A549 (cell line): ENCODE results near the gene UPK3A. TPM values are rescaled to one million over a fixed set of nuclear protein-coding genes. Genes with fewer than 3 reads are reported as not detected.

Experiments
- ATAC-seq, 2 experiments: fragments of 200-7000 bp in 1 of 2; fragments of >200 bp in 1 of 2; cut with Nextera tagmentation in 1 of 2; cut with Tn5 transposase in 1 of 2; 3 replicates each; pipeline versions ENCODE4 v1.8.0 to v1.9.1; 2018 to 2020; ENCODE audit warnings: mild to moderate bottlenecking in 1 of 2, moderate library complexity in 1 of 2
- CTCF ChIA-PET: fragments of 300-600 bp; sonication (Branson Sonifier 250); formaldehyde crosslinking; extraction: SDS; loops from one replicate; lab custom pipeline; 2021; ENCODE audit warnings: antibody characterized with exemption, inconsistent platforms; lab: Yijun Ruan, JAX
- POLR2A ChIA-PET: fragments of 350-600 bp; formaldehyde crosslinking; extraction: SDS; loops from one replicate; lab custom pipeline; 2021; ENCODE audit warnings: antibody characterized with exemption, inconsistent platforms; lab: Yijun Ruan, JAX
- DNase-seq, 2 experiments: peaks; one replicate each; pipeline versions ENCODE4 v3.0.0 to v3.0.0-alpha.2; 2011 to 2016; ENCODE audit warnings: low read depth in 1 of 2, low spot score in 1 of 2
- FAIRE-seq: peaks from 2 replicates; lab custom pipeline; 2011; peaks lifted over from hg19 to GRCh38; lab: Jason Lieb, UNC
- H3K27ac ChIP-seq, 2 experiments: fragments of >200 bp; sonication (Bioruptor Twin); formaldehyde crosslinking; 3 replicates each; pipeline ENCODE4 v1.5.1; 2016 to 2017
- H3K4me1 ChIP-seq: fragments of >200 bp; sonication (Bioruptor Twin); formaldehyde crosslinking; 3 replicates; pipeline ENCODE4 v1.6.1; 2016
- H3K4me2 ChIP-seq: fragments of >200 bp; sonication (Bioruptor Twin); formaldehyde crosslinking; 3 replicates; pipeline ENCODE4 v1.6.1; 2016
- H3K4me3 ChIP-seq: fragments of >200 bp; sonication (Bioruptor Twin); formaldehyde crosslinking; 3 replicates; pipeline ENCODE4 v1.5.1; 2016
- H3K9me3 ChIP-seq: fragments of >200 bp; sonication (Bioruptor Twin); formaldehyde crosslinking; 3 replicates; pipeline ENCODE4 v1.6.1; 2016
- CHD2 ChIP-seq: fragments of 150-350 bp; IDR thresholded peaks from 2 replicates; pipeline ENCODE4 v1.6.1; 2014; ENCODE audit warnings: low read length; ENCODE audit not compliant: partially characterized antibody
- ESRRA ChIP-seq: fragments of 150-350 bp; IDR thresholded peaks from 2 replicates; pipeline ENCODE4 v1.6.1; 2014; ENCODE audit warnings: mild to moderate bottlenecking, low read length, borderline replicate concordance
- FOSB ChIP-seq: fragments of 250-450 bp; sonication (Bioruptor Pico); IDR thresholded peaks from 2 replicates; pipeline ENCODE4 v1.5.0; 2020; ENCODE audit warnings: mild to moderate bottlenecking, moderate library complexity
- FOXS1 ChIP-seq: fragments of 250-450 bp; sonication (Bioruptor Pico); IDR thresholded peaks from 2 replicates; pipeline ENCODE4 v1.5.0; 2020; ENCODE audit warnings: mild to moderate bottlenecking, moderate library complexity
- GATA3 ChIP-seq: IDR thresholded peaks from 2 replicates; pipeline ENCODE4 v1.6.1; 2012; ENCODE audit warnings: borderline replicate concordance
- HDAC2 ChIP-seq: fragments of 200-600 bp; sonication (generic); IDR thresholded peaks from 2 replicates; pipeline ENCODE4 v1.6.1; 2016
- HOXB13 ChIP-seq: fragments of 250-450 bp; sonication (Bioruptor Pico); IDR thresholded peaks from 2 replicates; pipeline ENCODE4 v1.5.0; 2020; ENCODE audit warnings: low read depth, mild to moderate bottlenecking, moderate library complexity
- JUNB ChIP-seq: fragments of >200 bp; sonication (Bioruptor Twin); formaldehyde crosslinking; IDR thresholded peaks from 2 replicates; pipeline ENCODE4 v1.6.1; 2016
- NFE2L2 ChIP-seq: fragments of 150-350 bp; conservative IDR thresholded peaks from 2 replicates; pipeline ENCODE4 v1.6.1; 2014; ENCODE audit warnings: low read length
- POLR2A ChIP-seq: IDR thresholded peaks from 2 replicates; pipeline ENCODE4 v1.6.1; 2012; ENCODE audit warnings: mild to moderate bottlenecking, low read length
- RNF2 ChIP-seq: fragments of 200-600 bp; sonication (generic); IDR thresholded peaks from 2 replicates; pipeline ENCODE4 v1.6.1; 2016; ENCODE audit warnings: low read depth, mild to moderate bottlenecking, antibody characterized with exemption, moderate library complexity, borderline replicate concordance
- SREBF2 ChIP-seq: fragments of 450-650 bp; IDR thresholded peaks from 2 replicates; pipeline ENCODE4 v1.6.1; 2014; ENCODE audit warnings: mild to moderate bottlenecking, moderate library complexity
- TFCP2L1 ChIP-seq: fragments of 250-450 bp; sonication (Bioruptor Pico); IDR thresholded peaks from 2 replicates; pipeline ENCODE4 v1.5.0; 2021; ENCODE audit warnings: mild to moderate bottlenecking
- TP53 ChIP-seq: fragments of 250-450 bp; sonication (Bioruptor Pico); IDR thresholded peaks from 2 replicates; pipeline ENCODE4 v1.5.0; 2021; ENCODE audit warnings: mild to moderate bottlenecking, moderate library complexity
- ZC3H11A ChIP-seq: fragments of 450-650 bp; IDR thresholded peaks from 2 replicates; pipeline ENCODE4 v1.6.1; 2014; ENCODE audit warnings: antibody characterized with exemption, mild to moderate bottlenecking
- ZSCAN20 ChIP-seq: fragments of 250-450 bp; sonication (Bioruptor Pico); IDR thresholded peaks from 2 replicates; pipeline ENCODE4 v1.8.0; 2022; ENCODE audit warnings: mild to moderate bottlenecking, moderate library complexity
- WGBS: methylation state at CpG from one replicate; pipeline ENCODE4 v1.1.6; 2017; ENCODE audit errors: missing lambda C conversion rate; 5-methylcytosine and 5-hydroxymethylcytosine counted together
- polyA plus RNA-seq, 4 experiments: library from polyadenylated mRNA; depleted of rRNA in 3 of 4; stranded (reverse); fragments of >200 nt; fragmentation: RNase III in 1 of 4; extraction: RNeasy Plus Mini Kit Qiagen cat#74134 plus additional on column Dnase treatment in 1 of 4; gene quantifications; 2 replicates in 3 of 4; 3 replicates in 1 of 4; pipeline ENCODE4 v1.2.3, GENCODE V29; 2011 to 2017
- TF ChIP-seq, protein P1 (sequence below): fragments of 200-600 bp; sonication (generic); IDR thresholded peaks from 2 replicates; pipeline ENCODE4 v1.6.1; 2016; ENCODE audit warnings: antibody characterized with exemption, mild to moderate bottlenecking, moderate library complexity
- TF ChIP-seq, protein P2 (sequence below): fragments of >200 bp; sonication (Bioruptor Twin); formaldehyde crosslinking; IDR thresholded peaks from 2 replicates; pipeline ENCODE4 v1.6.1; 2016
- TF ChIP-seq, protein P3 (sequence below): IDR thresholded peaks from 2 replicates; pipeline ENCODE4 v1.6.1; 2012; ENCODE audit warnings: low read depth, borderline replicate concordance
- TF ChIP-seq, protein P4 (sequence below): fragments of 250-450 bp; sonication (Bioruptor Pico); IDR thresholded peaks from 2 replicates; pipeline ENCODE4 v1.5.0; 2020; ENCODE audit warnings: low read depth, mild to moderate bottlenecking, moderate library complexity

Gene UPK3A
- polyA plus RNA-seq, 2 of the 4 experiments (the other 2 are of a cell fraction): not detected

DNA sequence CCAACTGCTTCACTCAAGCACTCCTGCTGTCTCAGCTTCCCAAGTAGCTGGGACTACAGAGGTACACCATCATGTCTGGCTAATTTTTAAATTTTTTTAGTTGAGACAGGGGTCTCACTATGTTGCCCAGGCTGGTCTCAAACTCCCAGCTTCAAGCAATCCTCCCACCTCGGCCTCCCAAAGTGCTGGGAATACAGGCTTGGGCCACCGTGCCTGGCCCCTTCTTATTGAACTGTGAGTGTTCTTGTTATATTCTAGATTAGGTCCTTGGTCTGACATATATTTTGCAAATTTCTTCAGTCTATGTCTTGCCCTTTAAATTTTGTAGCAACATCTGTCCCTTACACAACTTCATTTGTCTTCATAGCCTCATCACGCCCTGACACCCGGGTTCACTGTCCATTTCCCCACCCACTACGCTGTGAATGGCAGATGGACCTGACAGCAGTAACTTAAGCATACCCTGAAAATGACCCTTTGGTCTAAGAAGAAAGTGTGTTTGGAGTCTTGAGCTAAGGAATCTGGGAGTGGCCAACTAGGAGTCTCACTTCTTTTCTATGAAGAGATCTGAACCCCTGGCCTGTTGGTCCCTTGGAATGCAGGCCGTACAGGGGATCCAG is 20.8 kb downstream of the UPK3A start:
- DNase-seq (peak in 1 of 2 experiments; percentile 29), FAIRE-seq (no peak), ATAC-seq (no peak)
- no peak overlapping the region for H3K4me3 ChIP-seq
- H3K9me3 ChIP-seq: no peaks in the 10 kb centered on the region
- POLR2A ChIA-PET: no interaction called here
- WGBS: 48% methylated on average over 6 of the region's 6 CpGs
- TF ChIP-seq ZC3H11A (no peak), FOSB (no peak), JUNB (no peak), POLR2A (no peak), GATA3 (no peak), FOXS1 (no peak), NFE2L2 (no peak), HOXB13 (CRISPR knock-in tag) (no peak)
- TF ChIP-seq, protein P1, sequence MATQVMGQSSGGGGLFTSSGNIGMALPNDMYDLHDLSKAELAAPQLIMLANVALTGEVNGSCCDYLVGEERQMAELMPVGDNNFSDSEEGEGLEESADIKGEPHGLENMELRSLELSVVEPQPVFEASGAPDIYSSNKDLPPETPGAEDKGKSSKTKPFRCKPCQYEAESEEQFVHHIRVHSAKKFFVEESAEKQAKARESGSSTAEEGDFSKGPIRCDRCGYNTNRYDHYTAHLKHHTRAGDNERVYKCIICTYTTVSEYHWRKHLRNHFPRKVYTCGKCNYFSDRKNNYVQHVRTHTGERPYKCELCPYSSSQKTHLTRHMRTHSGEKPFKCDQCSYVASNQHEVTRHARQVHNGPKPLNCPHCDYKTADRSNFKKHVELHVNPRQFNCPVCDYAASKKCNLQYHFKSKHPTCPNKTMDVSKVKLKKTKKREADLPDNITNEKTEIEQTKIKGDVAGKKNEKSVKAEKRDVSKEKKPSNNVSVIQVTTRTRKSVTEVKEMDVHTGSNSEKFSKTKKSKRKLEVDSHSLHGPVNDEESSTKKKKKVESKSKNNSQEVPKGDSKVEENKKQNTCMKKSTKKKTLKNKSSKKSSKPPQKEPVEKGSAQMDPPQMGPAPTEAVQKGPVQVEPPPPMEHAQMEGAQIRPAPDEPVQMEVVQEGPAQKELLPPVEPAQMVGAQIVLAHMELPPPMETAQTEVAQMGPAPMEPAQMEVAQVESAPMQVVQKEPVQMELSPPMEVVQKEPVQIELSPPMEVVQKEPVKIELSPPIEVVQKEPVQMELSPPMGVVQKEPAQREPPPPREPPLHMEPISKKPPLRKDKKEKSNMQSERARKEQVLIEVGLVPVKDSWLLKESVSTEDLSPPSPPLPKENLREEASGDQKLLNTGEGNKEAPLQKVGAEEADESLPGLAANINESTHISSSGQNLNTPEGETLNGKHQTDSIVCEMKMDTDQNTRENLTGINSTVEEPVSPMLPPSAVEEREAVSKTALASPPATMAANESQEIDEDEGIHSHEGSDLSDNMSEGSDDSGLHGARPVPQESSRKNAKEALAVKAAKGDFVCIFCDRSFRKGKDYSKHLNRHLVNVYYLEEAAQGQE: no peak
- CTCF ChIA-PET: no interaction called here
- H3K4me1 ChIP-seq: peaks cover 8% of the 10 kb centered on the region; the same call in 1 of the 3 replicates
- H3K27ac ChIP-seq: no peak overlapping the region
- no peak overlapping the region for H3K4me2 ChIP-seq

DNA sequence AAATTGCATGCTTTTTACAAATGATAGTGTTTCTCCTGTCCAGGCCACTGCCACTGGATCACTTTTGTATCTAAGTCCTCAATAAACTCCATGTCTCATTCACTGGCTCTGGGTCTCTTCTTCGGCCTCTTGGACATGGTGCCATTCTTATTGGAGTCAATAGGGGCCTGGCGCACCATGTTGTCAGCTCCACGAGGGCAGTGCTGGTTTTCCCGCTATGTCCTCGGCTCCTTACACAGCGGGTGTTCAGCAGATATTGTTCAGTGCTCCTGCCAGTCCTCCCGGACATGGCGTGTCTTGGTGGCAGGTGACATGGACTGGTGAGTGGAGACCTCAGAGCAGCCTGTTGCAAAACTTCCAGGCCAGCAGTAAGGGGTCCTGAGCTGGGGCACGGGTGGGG is 21.4 kb downstream of the UPK3A start:
- CTCF ChIA-PET: no interaction called here
- FAIRE-seq (no peak), ATAC-seq (no peak), DNase-seq (no peak)
- peaks cover 8% of the 10 kb centered on the region; the same call in 1 of the 3 replicates for H3K4me1 ChIP-seq
- TF ChIP-seq ZSCAN20 (CRISPR knock-in tag): no peak
- no peak for TF ChIP-seq TFCP2L1 (CRISPR knock-in tag)
- no peak for TF ChIP-seq NFE2L2
- TF ChIP-seq RNF2: no peak
- no peak for TF ChIP-seq HDAC2
- TF ChIP-seq CHD2: no peak
- TF ChIP-seq GATA3: no peak
- TF ChIP-seq, protein P2, sequence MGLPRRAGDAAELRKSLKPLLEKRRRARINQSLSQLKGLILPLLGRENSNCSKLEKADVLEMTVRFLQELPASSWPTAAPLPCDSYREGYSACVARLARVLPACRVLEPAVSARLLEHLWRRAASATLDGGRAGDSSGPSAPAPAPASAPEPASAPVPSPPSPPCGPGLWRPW: no peak
- TF ChIP-seq HOXB13 (CRISPR knock-in tag): no peak
- TF ChIP-seq TP53 (CRISPR knock-in tag): no peak
- TF ChIP-seq, all 56 proteins: peak for 0
- H3K4me3 ChIP-seq: no peak overlapping the region
- WGBS: 93% methylated on average over 8 of the region's 9 CpGs
- H3K4me2 ChIP-seq: no peak overlapping the region
- no peak overlapping the region for H3K27ac ChIP-seq
- POLR2A ChIA-PET: no interaction called here
- H3K9me3 ChIP-seq: no peaks in the 10 kb centered on the region

DNA sequence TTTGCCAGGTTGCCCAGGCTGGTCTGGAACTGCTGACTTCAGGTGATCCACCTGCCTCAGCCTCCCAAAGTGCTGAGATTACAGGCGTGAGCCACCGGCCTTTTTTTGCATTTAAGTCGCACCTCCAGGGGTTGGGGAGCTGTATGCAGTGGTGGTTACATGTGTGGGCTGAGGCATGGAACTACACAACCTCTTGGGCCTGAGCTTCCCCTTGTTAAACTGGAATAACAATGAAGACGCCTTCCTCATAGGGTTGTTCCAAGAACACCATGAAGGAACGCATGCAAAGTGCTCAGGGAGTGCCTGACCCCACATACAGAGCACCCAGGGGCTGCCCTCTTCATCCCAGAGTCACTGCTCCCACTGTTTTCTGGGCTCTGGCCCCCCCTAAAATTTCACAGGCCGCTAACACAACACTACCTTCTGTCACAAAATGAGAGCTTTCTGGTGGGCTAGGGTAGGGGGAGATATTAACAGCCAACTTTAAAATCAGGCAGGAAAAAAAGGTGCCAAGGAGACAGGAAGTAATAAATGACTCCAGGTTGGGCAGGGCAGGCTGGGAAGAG is 23.7 kb downstream of the UPK3A start:
- no peak for DNase-seq
- ChIA-PET POLR2A (no interaction called here), CTCF (interaction anchor here (0.6 to 1.2 kb wide), 3 partner anchors 22 to 1160 kb away, joined by 3 to 4 read pairs (median 3); no protein-coding TSS in a partner anchor)
- peaks cover 4% of the 10 kb centered on the region; the same call in 1 of the 3 replicates for H3K4me1 ChIP-seq
- WGBS: 79% methylated on average over 6 of the region's 6 CpGs
- ATAC-seq: no peak
- no peaks in the 10 kb centered on the region for H3K9me3 ChIP-seq
- no peak overlapping the region for H3K4me2 ChIP-seq
- FAIRE-seq: no peak
- no peak for TF ChIP-seq ESRRA
- TF ChIP-seq, protein P3, sequence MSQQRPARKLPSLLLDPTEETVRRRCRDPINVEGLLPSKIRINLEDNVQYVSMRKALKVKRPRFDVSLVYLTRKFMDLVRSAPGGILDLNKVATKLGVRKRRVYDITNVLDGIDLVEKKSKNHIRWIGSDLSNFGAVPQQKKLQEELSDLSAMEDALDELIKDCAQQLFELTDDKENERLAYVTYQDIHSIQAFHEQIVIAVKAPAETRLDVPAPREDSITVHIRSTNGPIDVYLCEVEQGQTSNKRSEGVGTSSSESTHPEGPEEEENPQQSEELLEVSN: no peak
- TF ChIP-seq, protein P4, sequence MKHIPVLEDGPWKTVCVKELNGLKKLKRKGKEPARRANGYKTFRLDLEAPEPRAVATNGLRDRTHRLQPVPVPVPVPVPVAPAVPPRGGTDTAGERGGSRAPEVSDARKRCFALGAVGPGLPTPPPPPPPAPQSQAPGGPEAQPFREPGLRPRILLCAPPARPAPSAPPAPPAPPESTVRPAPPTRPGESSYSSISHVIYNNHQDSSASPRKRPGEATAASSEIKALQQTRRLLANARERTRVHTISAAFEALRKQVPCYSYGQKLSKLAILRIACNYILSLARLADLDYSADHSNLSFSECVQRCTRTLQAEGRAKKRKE: no peak
- TF ChIP-seq FOSB: no peak
- TF ChIP-seq SREBF2: no peak
- H3K4me3 ChIP-seq: no peak overlapping the region
- H3K27ac ChIP-seq: peak overlapping the region; percentile 61 to 89; a peak in 4 of 6 replicates
